DMS 273 treated with DMSO at 0.1 percent for 48 hours (cell line): ENCODE data around the gene GALNT7.
A peak's percentile ranks its signal among the peaks of the same experiment; 100 is the strongest.

Experiments
- DNase-seq: peaks from one replicate; lab custom pipeline; 2025; lab: John Stamatoyannopoulos, UW

GALNT7 gene

GRCh38 chr4:173311368-173311767 is 142.8 kb downstream of the GALNT7 start:
- DNase-seq, result no peak

GRCh38 chr4:173314715-173315114 is 146.1 kb downstream of the GALNT7 start:
- DNase-seq, result no peak

GRCh38 chr4:173316060-173316459 is 147.4 kb downstream of the GALNT7 start:
- DNase-seq, result no peak

- DNase-seq, result no peak
These were observed 148.4 kb downstream of the GALNT7 start for GRCh38 chr4:173317004-173317403.

GRCh38 chr4:173318240-173318639 is 149.6 kb downstream of the GALNT7 start:
- DNase-seq, result no peak

- DNase-seq, result no peak
These were observed 150.1 kb downstream of the GALNT7 start for GRCh38 chr4:173318648-173319211.

- DNase-seq, result no peak
These were observed 151.1 kb downstream of the GALNT7 start for GRCh38 chr4:173319696-173320095.

GRCh38 chr4:173325007-173325736 is 156.6 kb downstream of the GALNT7 start:
- no peak for DNase-seq

GRCh38 chr4:173328236-173328901 is 159.8 kb downstream of the GALNT7 start:
- DNase-seq, result no peak

- no peak for DNase-seq
These were observed 162.0 kb downstream of the GALNT7 start for GRCh38 chr4:173330590-173330989.

GRCh38 chr4:173332021-173332487 is 163.4 kb downstream of the GALNT7 start:
- no peak for DNase-seq

GRCh38 chr4:173332963-173333657 is 164.5 kb downstream of the GALNT7 start:
- no peak for DNase-seq

- DNase-seq, result no peak
These were observed 165.1 kb downstream of the GALNT7 start for GRCh38 chr4:173333658-173334084.

GRCh38 chr4:173334085-173334890 is 165.7 kb downstream of the GALNT7 start, which contains the start of gene HMGB2:
Gene HMGB2, minus strand, starts transcription at chr4:173334358. Its CDS starts 709 bp downstream, at chr4:173333649.
- DNase-seq, result peak; percentile 97

- peak; percentile 41 for DNase-seq
These were observed 166.5 kb downstream of the GALNT7 start for GRCh38 chr4:173334891-173335752.

GRCh38 chr4:173337463-173337862 is 168.9 kb downstream of the GALNT7 start:
- no peak for DNase-seq

- no peak for DNase-seq
These were observed 175.3 kb downstream of the GALNT7 start for GRCh38 chr4:173343832-173344397.

- DNase-seq, result no peak
These were observed 177.0 kb downstream of the GALNT7 start for GRCh38 chr4:173345648-173346047.

GRCh38 chr4:173346074-173346473 is 177.5 kb downstream of the GALNT7 start:
- no peak for DNase-seq

- DNase-seq, result no peak
These were observed 178.9 kb downstream of the GALNT7 start for GRCh38 chr4:173347467-173347866.
